Measurements from ENCODE around the gene NR5A2. TPM values are rescaled to one million over a fixed set of nuclear protein-coding genes. Genes with fewer than 3 reads are reported as not detected.

NR5A2 gene
- total RNA-seq, 1 donor from 2014 or later: 1.4 TPM

DNA sequence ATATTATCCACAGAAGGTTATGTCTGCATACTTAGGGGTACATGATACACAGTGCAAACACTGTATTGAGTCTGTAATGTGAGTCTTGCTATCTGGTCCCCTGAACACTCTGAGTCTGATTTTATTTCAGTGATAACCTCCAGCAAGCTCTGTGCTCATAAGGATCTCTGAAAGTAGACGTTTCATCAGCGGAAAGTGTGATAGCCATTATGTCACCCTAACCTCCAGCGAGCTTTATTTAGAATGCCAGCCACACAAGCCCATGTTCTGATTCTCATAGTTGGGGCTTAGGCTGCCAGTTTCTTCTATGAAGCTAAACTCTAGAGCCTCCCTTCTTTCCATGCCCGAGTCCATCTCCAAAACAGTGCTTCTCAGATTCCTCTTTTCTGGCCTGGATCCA lies 3.3 kb downstream of the NR5A2 start:
- H3K4me3 ChIP-seq: no peak overlapping the region
- no peak for TF ChIP-seq CTCF (IDR thresholded peaks at IDR 0.05)
- intact Hi-C loops (cut with DNase I): no loop called here
- no peak for ATAC-seq
- peaks cover 65% of the 10 kb centered on the region for H3K27me3 ChIP-seq (ENCODE audit: low read depth)
- H3K4me1 ChIP-seq: peaks cover 25% of the 10 kb centered on the region
- no peaks in the 10 kb centered on the region for H3K9me3 ChIP-seq
- no peak overlapping the region for H3K27ac ChIP-seq
- H3K36me3 ChIP-seq: no peaks in the 10 kb centered on the region
- DNase-seq: no peak

DNA sequence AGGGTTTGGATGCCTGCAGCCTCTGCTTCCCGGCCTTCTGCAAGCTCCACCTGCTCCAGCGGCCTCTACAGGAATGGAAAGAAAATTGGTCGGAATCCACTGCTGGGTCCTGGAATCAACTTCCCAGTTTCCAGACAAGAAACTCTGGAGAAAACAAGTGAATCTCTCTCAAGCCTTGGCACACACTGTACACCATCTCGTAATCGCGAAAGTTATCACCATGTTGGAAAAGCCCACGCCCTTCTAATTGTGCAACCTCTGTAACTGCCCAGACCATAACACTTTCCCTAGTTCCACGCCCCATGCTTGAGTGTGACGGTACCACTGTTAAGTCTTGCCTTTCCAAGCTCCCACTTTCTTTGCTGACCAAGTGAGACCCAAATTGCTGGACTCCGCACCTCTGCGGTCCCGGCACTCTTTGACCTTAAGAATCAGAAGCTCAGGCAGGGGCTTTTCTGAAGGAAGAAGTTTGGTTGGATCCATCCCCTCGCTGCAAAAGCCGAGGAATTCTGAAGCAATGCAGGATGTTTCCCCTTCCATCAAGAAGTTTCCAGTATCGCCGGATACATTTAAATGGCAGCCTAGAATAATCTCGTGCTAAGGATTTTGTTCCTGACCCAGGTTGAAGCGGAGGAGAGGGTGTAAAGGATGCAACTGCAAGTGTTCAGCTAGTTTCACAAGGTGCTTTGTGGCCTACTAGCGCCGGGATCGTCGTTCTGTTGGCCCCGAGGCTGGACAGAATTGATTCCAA lies 6.2 kb downstream of the NR5A2 start:
- TF ChIP-seq CTCF (IDR thresholded peaks at IDR 0.05): no peak
- H3K9me3 ChIP-seq: no peaks in the 10 kb centered on the region
- H3K36me3 ChIP-seq: no peaks in the 10 kb centered on the region
- no peak for DNase-seq
- H3K27me3 ChIP-seq (ENCODE audit: low read depth): peaks cover 79% of the 10 kb centered on the region
- ATAC-seq: no peak
- H3K27ac ChIP-seq: no peak overlapping the region
- peaks cover 28% of the 10 kb centered on the region for H3K4me1 ChIP-seq
- H3K4me3 ChIP-seq: no peak overlapping the region
- intact Hi-C loops (cut with DNase I): no loop called here

GRCh38 chr1:200034262-200034557 lies 6.7 kb downstream of the NR5A2 start:
- no peak for TF ChIP-seq CTCF (IDR thresholded peaks at IDR 0.05)
- ATAC-seq (no peak), DNase-seq (no peak)
- H3K9me3 ChIP-seq: no peaks in the 10 kb centered on the region
- no peak overlapping the region for H3K27ac ChIP-seq
- H3K27me3 ChIP-seq (ENCODE audit: low read depth): peaks cover 79% of the 10 kb centered on the region
- H3K4me3 ChIP-seq: no peak overlapping the region
- H3K4me1 ChIP-seq: peaks cover 28% of the 10 kb centered on the region
- no peaks in the 10 kb centered on the region for H3K36me3 ChIP-seq
- intact Hi-C loops (cut with DNase I): no loop called here

GRCh38 chr1:200034761-200035396 lies 7.4 kb downstream of the NR5A2 start:
- intact Hi-C loops (cut with DNase I): no loop called here
- DNase-seq (no peak), ATAC-seq (no peak)
- no peak for TF ChIP-seq CTCF (IDR thresholded peaks at IDR 0.05)
- Histone ChIP-seq H3K4me3 (no peak overlapping the region), H3K36me3 (no peaks in the 10 kb centered on the region), H3K4me1 (peaks cover 27% of the 10 kb centered on the region), H3K9me3 (no peaks in the 10 kb centered on the region), H3K27me3 (ENCODE audit: low read depth) (peaks cover 79% of the 10 kb centered on the region), H3K27ac (no peak overlapping the region)

DNA sequence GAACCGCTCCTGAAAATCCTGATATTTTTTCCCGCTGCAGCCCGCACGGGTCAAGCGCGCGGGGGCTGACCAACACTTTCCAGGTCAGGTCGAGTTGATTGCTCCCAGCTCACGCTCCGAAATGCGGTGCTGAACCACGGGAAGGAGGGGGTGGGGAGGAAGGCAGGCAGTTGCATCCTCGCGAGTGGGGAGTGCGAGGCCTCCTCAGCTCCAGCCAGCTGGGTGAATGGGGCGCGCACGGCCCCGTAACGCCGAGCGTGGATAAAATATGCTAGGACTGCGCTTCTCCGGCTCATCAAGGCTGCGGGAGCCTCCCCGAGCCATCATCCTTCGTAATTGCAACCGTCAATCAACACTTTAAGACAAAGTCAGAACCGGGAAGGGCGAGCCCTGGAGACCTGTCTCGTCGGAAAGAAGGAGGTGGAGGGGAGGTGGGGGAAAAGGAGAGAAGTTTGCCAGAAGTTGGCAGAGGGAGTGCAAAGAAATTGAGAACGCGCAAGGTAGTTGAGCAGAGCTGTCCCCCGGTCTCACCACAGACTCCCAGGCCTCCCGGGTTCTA lies 8.0 kb downstream of the NR5A2 start:
- no peak for DNase-seq
- peaks cover 80% of the 10 kb centered on the region for H3K27me3 ChIP-seq (ENCODE audit: low read depth)
- TF ChIP-seq CTCF (IDR thresholded peaks at IDR 0.05): no peak
- H3K9me3 ChIP-seq: no peaks in the 10 kb centered on the region
- no peak for ATAC-seq
- H3K27ac ChIP-seq: no peak overlapping the region
- no peak overlapping the region for H3K4me3 ChIP-seq
- H3K36me3 ChIP-seq: no peaks in the 10 kb centered on the region
- H3K4me1 ChIP-seq: peaks cover 32% of the 10 kb centered on the region
- intact Hi-C loops (cut with DNase I): no loop called here
